GM18873 (cell line): ENCODE measurements around the gene KHK.

Experiments
- ATAC-seq: cut with Tn5 transposase; IDR thresholded peaks from one replicate; pipeline ENCODE4 v1.9.1; 2021; ENCODE audit warnings: mild to moderate bottlenecking, moderate library complexity, moderate number of reproducible peaks; ENCODE audit not compliant: unreplicated experiment, low FRiP score

The KHK gene

GRCh38 chr2:27123302-27124150, 37.0 kb downstream of the KHK start, which contains the start of gene ABHD1:
ABHD1 (plus strand) TSS chr2:27123815; CDS start chr2:27123949, 134 bp downstream.
- ATAC-seq, result no peak

- no peak for ATAC-seq
Observed at GRCh38 chr2:27125104-27125503, 38.5 kb downstream of the KHK start.

- no peak for ATAC-seq
Observed at GRCh38 chr2:27126252-27126710, 39.7 kb downstream of the KHK start.

- no peak for ATAC-seq
Observed at GRCh38 chr2:27127883-27128667, 41.5 kb downstream of the KHK start.

GRCh38 chr2:27128668-27129571, 42.3 kb downstream of the KHK start:
- no peak for ATAC-seq

GRCh38 chr2:27130396-27130795, 43.8 kb downstream of the KHK start:
- ATAC-seq, result no peak

GRCh38 chr2:27131429-27131828, 44.9 kb downstream of the KHK start:
- ATAC-seq, result no peak

GRCh38 chr2:27133195-27133875, 46.8 kb downstream of the KHK start:
- ATAC-seq, result no peak

- peak; percentile 62 for ATAC-seq
Observed at GRCh38 chr2:27133905-27134780, 47.6 kb downstream of the KHK start, which contains the start of gene PREB. PREB (minus strand) TSS chr2:27134636; CDS start chr2:27134421, 215 bp downstream.

GRCh38 chr2:27134781-27135477, 48.4 kb downstream of the KHK start:
- ATAC-seq, result no peak

- no peak for ATAC-seq
Observed at GRCh38 chr2:27135478-27135955, 48.9 kb downstream of the KHK start.

- ATAC-seq, result no peak
Observed at GRCh38 chr2:27136751-27137150, 50.2 kb downstream of the KHK start.

GRCh38 chr2:27137322-27137935, 50.9 kb downstream of the KHK start:
- no peak for ATAC-seq

- ATAC-seq, result no peak
Observed at GRCh38 chr2:27138111-27138510, 51.5 kb downstream of the KHK start.

GRCh38 chr2:27139310-27139709, 52.7 kb downstream of the KHK start, which contains the start of gene PRR30:
PRR30 (minus strand) TSS chr2:27139410; CDS start chr2:27138329, 1,081 bp downstream.
- no peak for ATAC-seq

- no peak for ATAC-seq
Observed at GRCh38 chr2:27143285-27143684, 56.7 kb downstream of the KHK start.

- ATAC-seq, result no peak
Observed at GRCh38 chr2:27145682-27146081, 59.1 kb downstream of the KHK start.
